ENCODE measurements around the gene COLQ. TPM values are rescaled to one million over a fixed set of nuclear protein-coding genes. Genes with fewer than 3 reads are reported as not detected.
"Not testable (repeated sequence)": the region's sequence is repeated elsewhere in the genome, so short reads cannot be mapped to it uniquely, and the experiment has no call there.

Gene COLQ
- total and polyA plus RNA-seq, 10 donors = 1.9 to 29.8 (median 6.7) TPM

DNA sequence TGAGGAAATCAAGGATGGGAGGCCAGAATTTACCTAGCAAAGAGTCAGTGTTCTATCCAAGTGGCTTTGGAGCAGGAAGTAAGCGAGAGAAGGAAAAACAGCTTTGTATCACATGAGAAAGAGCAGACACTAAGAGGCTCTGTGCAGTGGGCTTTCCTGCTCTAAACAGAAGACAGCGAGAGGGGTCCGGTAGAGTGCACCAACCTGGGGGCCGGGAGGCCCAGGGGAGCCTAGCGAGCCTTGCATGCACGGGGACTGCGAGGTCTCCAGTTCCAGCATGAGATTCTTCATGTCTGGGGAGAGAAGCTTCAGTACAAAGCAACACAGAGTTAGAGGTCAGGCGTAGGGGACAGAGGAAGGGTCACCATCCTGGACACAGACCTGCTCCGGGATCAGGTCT is 33.5 kb downstream of the COLQ start:
- DNase-seq = no peak
- intact Hi-C loops (cut with DNase I; ENCODE audit: low total_unique reads) = no loop called here
- Histone ChIP-seq H3K4me3 (no peak overlapping the region), H3K27ac (no peak overlapping the region), H3K27me3 (replicated peaks in 1 of 7) (no peaks in the 10 kb centered on the region), H3K4me1 (no peaks in the 10 kb centered on the region), H3K9me3 (no peaks in the 10 kb centered on the region), H3K36me3 (peaks cover 0 to 14% (median 0%) of the 10 kb centered on the region in 6 donors)
- WGBS, 5 donors = 93 to 99% (median 94%) methylated on average over 9 of the region's 9 CpGs
- TF ChIP-seq POLR2A (IDR thresholded peaks at IDR 0.05) (no peak), POLR2AphosphoS5 (IDR thresholded peaks at IDR 0.05) (no peak)
- TF ChIP-seq, protein P1, sequence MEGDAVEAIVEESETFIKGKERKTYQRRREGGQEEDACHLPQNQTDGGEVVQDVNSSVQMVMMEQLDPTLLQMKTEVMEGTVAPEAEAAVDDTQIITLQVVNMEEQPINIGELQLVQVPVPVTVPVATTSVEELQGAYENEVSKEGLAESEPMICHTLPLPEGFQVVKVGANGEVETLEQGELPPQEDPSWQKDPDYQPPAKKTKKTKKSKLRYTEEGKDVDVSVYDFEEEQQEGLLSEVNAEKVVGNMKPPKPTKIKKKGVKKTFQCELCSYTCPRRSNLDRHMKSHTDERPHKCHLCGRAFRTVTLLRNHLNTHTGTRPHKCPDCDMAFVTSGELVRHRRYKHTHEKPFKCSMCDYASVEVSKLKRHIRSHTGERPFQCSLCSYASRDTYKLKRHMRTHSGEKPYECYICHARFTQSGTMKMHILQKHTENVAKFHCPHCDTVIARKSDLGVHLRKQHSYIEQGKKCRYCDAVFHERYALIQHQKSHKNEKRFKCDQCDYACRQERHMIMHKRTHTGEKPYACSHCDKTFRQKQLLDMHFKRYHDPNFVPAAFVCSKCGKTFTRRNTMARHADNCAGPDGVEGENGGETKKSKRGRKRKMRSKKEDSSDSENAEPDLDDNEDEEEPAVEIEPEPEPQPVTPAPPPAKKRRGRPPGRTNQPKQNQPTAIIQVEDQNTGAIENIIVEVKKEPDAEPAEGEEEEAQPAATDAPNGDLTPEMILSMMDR (IDR thresholded peaks at IDR 0.05 in 8 of 11, conservative IDR thresholded peaks at IDR 0.05 in 3 of 11) = no peak

DNA sequence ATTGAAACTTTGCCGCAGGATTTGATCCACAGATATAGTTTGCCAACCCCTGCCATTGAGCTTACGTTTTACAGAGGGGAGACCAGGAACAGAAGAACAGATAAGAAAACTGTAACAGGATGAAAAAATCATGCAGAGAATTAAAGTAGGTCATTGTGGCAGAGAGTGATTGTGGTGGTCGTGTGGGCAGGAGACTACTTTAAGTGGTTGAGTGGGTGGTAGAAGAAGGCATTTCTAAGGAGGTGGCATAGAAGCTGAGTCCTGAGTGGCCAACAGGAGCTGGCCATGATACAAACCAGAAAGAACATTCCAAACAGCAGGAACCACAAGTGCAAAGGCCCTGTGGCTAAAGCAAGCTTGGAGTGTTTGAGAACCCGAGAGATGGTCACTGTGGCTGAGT is 34.5 kb downstream of the COLQ start:
- H3K27ac ChIP-seq = no peak overlapping the region
- WGBS, 5 donors = 84 to 93% (median 86%) methylated on average over 4 of the region's 4 CpGs
- no peaks in the 10 kb centered on the region for H3K27me3 ChIP-seq (replicated peaks in 1 of 7)
- DNase-seq = no peak
- no peaks in the 10 kb centered on the region for H3K4me1 ChIP-seq
- H3K9me3 ChIP-seq = no peaks in the 10 kb centered on the region
- TF ChIP-seq, protein P1 (IDR thresholded peaks at IDR 0.05 in 8 of 11, conservative IDR thresholded peaks at IDR 0.05 in 3 of 11) = no peak
- TF ChIP-seq POLR2AphosphoS5 (IDR thresholded peaks at IDR 0.05) (no peak), POLR2A (IDR thresholded peaks at IDR 0.05) (no peak)
- H3K36me3 ChIP-seq = peaks cover 0 to 14% (median 0%) of the 10 kb centered on the region in 6 donors
- no peak overlapping the region for H3K4me3 ChIP-seq
- intact Hi-C loops (cut with DNase I; ENCODE audit: low total_unique reads) = no loop called here

DNA sequence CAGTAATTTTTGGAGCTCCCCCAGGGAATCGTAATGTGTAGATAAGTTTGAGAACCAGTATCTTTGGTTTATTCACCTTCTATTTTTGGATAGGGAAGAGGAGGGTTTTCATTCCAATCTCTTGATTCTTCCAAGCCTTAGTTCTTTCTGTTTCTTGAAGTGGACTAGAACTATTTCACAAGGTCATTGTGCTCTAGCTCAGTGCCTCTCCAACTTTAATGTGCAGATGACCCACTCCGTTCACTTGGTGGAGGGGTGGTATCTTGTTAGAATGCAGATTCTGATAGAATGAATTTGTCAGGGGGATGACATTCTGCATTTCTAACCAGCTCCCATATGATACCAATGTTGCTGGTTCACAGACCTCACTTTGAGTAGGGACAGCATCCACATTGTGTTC is 35.5 kb downstream of the COLQ start:
- intact Hi-C loops (cut with DNase I; ENCODE audit: low total_unique reads) = no loop called here
- no peaks in the 10 kb centered on the region for H3K27me3 ChIP-seq (replicated peaks in 1 of 7)
- WGBS, 5 donors = 95 to 99% (median 96%) methylated on average over 2 of the region's 2 CpGs
- DNase-seq = no peak
- no peaks in the 10 kb centered on the region for H3K4me1 ChIP-seq
- TF ChIP-seq POLR2AphosphoS5 (IDR thresholded peaks at IDR 0.05) (no peak), POLR2A (IDR thresholded peaks at IDR 0.05) (no peak)
- TF ChIP-seq, protein P1 (IDR thresholded peaks at IDR 0.05 in 8 of 11, conservative IDR thresholded peaks at IDR 0.05 in 3 of 11) = no peak
- H3K36me3 ChIP-seq = peaks cover 0 to 14% (median 0%) of the 10 kb centered on the region in 6 donors
- H3K4me3 ChIP-seq = no peak overlapping the region
- H3K9me3 ChIP-seq = no peaks in the 10 kb centered on the region
- no peak overlapping the region for H3K27ac ChIP-seq

DNA sequence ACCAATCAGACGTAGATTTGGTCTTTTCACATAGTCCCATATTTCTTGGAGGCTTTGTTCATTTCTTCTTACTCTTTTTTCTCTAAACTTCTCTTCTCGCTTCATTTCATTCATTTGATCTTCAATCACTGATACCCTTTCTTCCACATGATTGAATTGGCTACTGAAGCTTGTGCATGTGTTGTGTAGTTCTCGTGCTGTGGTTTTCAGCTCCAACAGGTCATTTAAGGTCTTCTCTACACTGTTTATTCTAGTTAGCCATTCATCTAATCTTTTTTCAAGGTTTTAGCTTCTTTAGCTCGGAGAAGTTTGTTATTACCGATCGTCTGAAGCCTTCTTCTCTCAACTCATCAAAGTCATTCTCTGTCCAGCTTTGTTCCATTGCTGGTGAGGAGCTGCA is 37.0 kb downstream of the COLQ start:
- intact Hi-C loops (cut with DNase I; ENCODE audit: low total_unique reads); DNase-seq; H3K27ac ChIP-seq; H3K9me3 ChIP-seq; H3K27me3 ChIP-seq (replicated peaks in 1 of 7); H3K4me3 ChIP-seq; H3K4me1 ChIP-seq: not testable (repeated sequence)
- peaks cover 0 to 14% (median 0%) of the 10 kb centered on the region in 6 donors for H3K36me3 ChIP-seq
- WGBS, 5 donors = 89 to 94% (median 91%) methylated on average over 6 of the region's 6 CpGs

Measured in spleen (tissue), 11 donors.